Frontal cortex (tissue), 4 donors: ENCODE results near the gene ZNHIT1. TPM values are rescaled to one million over a fixed set of nuclear protein-coding genes. Genes with fewer than 3 reads are reported as not detected.

Source experiments
- DNase-seq, 2 donors: peaks; one replicate each; pipeline ENCODE4 v3.0.0; 2012; ENCODE audit warnings: low spot score in 2 of 2
- FAIRE-seq: peaks from 2 replicates; lab custom pipeline; 2012; peaks lifted over from hg19 to GRCh38; lab: Jason Lieb, UNC
- total RNA-seq: library from RNA; depleted of rRNA; stranded (reverse); fragments of >200 nt; gene quantifications from one replicate; pipeline ENCODE4 v1.2.3, GENCODE V29; 2014
- donor health status: control.
- donor health status: control.
- donor health status: control.

ZNHIT1 gene
- 46.1 TPM for total RNA-seq

DNA sequence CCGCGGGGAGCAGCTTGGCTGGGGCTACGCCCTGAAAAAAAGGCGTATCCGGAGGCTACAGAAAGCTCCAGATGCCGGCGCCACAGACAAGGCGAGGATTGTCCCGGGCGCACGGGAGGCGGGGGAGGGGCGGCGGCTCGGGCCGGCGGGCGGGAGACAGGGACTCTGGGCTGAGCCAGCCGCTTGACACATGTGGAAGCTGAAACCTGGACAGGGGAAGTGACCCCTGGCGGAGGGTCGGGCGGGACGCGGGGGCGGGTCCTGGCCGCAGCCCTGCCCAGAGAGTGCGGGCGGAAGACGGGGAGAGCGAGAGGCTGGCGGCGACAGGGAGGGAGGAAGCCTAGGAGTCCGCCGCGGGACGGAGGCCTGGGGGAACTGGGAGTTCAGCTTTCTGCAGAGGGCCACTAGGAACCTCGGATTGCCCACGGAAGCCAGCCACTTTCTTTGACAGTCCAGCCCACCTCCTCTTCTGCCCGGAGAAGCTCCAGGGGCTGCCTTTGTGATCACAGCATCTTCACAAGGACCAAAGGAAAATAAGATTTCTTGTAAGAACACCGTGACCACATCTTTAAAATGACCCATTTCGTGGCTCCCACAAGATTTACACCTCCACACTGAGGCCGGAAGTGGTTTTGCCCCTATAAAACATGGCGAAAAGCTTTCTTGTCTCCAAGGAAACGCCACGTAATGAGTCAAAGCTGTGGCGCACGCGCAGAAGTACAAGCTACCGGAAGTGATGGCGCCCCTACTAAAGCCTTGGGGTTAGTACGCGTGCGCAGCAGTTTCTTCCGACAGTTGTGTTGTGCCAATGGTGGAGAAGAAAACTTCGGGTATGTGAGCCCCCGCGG lies at the start of gene ZNHIT1, which contains the start of gene PLOD3:
Gene ZNHIT1, plus strand, starts transcription at position 778 of the 848 bp plus-strand sequence. Its CDS starts 31 bp downstream, at position 809.
Gene PLOD3, minus strand, starts transcription at position 194 of the 848 bp plus-strand sequence. CDS start 307 bp downstream, outside the sequence.
- DNase-seq (peak; percentile 97), FAIRE-seq (no peak)

DNA sequence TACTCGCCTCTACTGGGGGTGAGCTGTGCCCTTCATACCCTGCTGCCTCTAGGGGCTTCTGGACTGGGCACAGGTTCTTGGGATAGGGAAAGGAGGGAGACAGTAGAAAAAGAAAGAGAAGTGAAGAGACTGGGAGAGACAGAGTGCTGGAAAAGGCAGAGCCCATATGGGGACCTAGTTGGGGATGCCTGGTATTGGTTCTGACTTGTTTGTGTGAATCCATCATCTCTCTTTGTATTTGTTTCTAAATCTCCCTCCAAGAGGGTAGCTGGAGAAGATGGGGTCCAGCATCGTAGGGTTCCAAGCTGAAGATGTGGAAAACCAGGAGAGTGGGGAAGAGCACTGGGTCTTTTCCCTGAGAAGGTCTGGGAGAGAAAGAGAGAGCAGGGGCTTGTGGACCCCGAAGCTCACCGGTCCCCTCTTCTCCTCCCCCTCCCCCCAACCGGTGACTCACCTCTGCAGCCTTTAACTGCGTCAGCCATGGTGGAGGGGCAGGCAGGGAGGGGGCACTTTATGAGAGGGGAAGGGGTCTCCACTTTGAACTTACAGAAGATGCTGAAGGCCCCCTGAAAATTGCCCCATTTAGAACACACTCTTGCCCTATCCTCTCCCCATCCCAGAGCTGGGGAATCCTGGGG lies 49.4 kb upstream of the ZNHIT1 start:
- FAIRE-seq, result no peak
- no peak for DNase-seq

DNA sequence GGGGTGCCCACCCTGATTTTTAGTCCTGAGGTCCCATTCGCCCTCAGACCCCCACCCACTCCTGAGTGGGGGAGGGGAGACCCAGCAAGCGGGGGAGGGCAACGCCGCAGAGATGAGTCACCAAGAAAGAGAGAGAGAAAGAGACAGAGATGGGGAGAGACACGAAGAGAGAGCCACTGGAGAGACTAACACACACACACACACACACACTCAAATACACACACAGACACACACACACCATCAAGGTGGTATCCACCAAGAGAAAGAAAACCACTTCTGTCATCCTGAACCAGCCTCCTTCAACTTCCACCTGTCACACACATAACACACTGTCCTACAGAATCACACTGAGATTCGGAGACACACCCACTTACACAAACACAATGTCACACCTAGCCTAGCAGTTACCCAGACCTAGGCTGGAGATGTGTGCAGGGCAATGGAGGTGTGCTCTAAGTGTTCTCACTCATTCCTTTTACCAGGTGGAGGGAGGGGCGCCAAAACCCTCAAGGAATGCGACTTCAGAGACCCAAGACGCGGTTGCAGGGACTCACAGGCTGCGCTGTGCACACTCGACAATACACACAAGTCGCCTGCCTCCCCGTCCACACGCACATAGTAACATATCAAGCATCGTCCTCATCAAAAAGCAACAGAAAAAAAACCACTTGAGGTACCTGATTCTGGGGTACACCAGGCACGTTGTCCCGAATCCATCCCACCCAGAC lies 48.7 kb upstream of the ZNHIT1 start:
- peak in 1 of 2 donors; percentile 15 for DNase-seq
- FAIRE-seq, result no peak

DNA sequence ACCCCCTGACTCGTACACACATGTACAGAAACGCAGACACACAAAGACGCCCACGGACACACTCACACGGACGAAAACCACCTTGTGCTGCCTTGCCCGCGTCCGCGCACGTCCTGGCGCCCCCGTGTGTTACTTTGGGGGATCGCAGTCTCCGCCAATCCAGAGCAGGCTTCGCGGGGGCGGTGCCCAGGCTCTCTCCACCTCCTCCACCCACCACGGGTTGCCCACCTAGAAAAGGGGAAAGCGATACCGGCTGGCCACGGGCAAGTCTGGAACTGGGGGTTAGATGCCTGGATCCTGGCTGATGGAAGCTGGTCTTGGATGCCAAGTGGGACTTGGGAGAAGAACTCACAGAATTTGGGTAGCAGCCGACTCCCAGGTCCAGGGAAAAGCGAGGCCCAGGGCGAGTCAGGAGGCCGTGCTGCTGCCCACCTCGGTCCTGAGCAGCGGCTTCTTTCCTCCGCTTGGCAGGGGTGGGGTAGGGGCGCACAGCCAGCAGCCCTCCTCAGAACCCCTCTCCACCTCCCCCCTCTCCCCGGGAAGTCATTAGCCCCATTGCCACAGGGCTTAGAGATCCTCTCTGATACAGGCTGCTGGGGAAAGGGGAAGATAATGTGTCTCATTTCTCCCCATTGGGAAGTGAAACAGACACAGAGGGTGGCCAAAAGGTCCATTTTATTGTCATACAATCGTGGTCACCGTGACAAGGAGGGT lies 48.0 kb upstream of the ZNHIT1 start:
- no peak for FAIRE-seq

DNA sequence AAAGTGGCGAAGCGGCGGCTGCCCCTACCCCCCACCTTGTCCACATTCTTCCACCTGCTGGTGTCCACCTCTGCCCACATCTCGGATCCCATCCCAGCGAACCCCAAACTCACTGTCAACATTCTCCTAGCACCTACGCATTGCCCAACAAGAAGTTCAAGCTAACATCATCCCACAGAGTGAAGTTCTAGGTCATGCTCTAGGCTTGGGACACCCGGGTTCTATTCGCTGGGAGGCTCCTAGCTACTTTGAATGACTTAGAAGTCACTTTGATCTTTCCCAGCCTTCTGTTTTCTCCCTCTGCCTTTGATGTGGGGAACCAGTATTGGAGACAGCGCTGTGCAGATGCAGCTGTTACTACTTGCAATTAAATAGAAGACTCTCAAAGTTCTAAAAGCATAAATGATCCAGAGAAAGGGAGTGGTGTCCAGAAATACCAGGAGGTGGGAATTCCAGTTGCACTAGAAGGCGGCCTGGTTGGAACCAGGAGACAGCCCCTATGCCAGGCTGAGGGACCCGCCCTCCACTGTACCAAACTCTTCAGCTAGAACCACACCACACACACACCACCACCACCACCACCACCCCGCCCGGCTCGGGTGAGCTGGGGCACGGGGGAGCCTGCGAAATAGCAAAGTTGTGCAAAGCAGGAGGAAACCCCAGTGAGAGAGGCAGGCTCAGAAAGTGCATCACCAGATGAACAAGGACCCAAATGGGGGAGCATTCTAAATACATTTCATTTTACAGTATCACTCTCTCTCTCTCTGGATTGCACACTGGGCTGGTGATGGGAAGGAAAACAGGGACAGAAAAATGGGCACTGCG lies 47.1 kb upstream of the ZNHIT1 start:
- DNase-seq (no peak), FAIRE-seq (no peak)

More for the DNA sequence above, 48.0 kb upstream of the ZNHIT1 start:
- DNase-seq, result peak; percentile 74 to 82

DNA sequence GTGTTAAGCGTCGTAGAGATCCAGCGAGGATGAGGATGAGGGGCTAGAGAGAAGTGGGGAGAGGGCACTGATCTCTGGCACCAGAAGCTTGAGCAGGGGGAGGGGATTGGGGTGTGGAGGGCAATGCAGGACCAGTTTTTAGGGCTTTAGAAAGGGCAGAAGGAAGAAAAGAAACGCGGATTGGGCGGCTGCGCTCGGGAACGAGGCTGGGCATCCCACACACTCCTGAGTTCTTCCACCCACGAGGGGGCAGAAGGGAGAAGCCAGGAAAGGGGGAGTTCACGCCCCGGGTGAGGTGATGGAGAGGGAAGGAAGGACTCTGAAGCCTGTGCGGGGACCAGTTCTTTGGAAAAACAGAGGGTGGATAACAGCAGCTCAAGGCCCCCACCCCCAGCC lies 46.5 kb upstream of the ZNHIT1 start:
- FAIRE-seq, result no peak
- DNase-seq, result no peak

DNA sequence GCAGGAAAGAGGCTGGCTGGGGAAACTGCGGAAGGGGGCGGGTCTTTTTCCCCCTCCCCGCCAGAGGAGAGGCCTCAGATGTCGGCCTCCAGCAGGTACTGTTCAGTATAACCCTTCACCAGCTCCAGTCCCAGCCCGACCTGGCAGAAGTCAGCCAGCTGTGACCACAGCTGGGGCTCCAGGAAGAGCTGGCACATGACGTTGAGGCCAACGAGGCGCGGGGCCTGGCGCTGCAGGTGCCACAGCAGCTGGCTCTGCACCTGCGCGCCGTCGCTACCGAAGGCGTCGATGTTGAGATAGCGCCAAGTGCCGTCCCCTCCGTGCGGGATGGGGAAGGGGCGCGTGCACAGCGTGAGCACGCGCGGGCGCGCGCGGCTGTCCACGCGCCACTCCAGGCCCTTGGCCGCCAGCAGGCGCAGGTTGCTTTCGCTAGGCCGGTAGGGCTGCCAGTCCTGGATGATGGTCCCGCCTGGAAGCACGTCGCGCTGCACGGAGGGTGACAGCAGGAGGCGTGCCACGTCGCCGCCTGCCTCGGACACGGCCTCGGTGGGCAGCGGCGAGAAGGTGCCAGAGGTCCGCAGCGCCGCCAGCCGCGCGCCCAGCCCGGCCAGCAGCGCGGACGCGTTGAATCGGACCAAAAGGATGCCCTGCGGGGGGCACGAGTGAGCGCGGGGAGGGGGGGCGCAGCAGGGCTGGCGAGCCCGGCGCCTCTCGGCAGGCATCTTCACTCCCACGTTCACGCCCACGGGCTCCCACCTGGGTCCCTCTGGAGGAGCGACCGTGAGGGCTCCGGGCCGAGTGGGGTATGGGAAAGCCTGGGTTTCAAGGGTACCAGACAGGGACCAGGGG lies 45.7 kb upstream of the ZNHIT1 start:
- FAIRE-seq (no peak), DNase-seq (no peak)

DNA sequence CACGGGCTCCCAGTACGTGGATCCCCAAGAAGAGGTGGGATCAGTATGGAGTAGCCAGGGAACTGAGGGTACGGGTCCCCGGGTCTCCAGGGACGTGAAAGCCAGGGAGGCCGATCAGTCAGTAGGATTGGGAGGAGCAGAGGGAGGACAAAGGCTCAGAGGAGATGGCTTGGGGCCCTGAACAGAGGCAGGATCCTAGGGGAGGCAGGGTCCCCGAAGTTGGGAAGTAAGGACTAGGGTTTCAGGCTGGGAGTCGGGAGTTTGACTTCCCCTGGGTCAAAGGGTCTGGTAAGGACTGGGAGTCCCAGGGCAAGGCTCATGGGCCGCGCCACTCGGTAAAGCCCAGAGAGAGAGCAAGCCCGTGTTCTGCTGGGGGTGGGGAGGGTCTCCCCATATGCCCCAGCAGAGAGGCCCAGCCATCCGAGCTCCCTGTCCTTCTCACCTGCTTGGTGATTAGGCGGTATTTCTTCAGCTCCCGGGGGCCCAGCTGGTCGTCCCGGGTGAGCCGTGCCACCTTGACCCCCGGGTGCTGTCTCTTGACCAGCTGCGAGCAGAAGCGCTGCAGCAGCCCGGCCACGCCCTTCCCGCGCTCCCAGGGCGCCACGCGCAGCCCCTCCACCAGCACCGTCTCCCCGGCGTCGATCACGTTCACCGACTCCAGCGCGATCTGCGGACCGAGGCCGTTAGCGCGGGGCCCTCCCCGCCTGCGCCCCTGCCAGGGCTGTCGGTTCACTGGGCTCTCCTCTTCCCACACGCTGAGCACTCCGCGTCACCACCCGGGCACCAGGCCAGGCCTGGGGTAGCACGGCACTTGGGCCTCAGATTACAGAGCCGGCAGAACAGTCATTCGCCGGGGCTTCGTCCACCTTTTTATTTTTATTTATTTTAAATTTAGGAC lies 44.9 kb upstream of the ZNHIT1 start:
- FAIRE-seq, result no peak
- DNase-seq, result no peak

DNA sequence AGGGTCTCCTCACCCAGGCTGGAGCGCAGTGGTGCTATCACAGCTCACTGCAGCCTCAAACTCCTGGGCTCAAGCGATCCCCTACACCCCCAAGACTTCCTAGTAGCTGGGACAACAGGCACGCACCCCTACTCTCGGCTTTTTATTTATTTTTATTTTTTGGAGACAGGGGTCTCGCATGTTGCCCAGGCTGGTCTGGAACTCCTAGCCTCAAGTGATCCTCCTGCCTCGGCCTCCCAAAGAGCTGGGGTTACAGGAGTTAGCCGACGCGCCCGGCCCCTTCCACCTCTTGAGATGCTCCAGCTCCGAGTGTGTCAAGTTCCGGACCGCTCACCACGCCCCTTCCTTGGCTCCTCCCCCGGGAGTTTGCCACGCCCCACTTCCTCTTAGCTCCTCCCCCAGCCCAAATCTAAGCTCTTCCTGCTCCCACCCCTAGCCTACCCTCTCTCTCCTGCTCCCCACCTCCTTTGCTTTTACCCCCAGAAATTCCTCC lies 44.2 kb upstream of the ZNHIT1 start:
- DNase-seq, result no peak

DNA sequence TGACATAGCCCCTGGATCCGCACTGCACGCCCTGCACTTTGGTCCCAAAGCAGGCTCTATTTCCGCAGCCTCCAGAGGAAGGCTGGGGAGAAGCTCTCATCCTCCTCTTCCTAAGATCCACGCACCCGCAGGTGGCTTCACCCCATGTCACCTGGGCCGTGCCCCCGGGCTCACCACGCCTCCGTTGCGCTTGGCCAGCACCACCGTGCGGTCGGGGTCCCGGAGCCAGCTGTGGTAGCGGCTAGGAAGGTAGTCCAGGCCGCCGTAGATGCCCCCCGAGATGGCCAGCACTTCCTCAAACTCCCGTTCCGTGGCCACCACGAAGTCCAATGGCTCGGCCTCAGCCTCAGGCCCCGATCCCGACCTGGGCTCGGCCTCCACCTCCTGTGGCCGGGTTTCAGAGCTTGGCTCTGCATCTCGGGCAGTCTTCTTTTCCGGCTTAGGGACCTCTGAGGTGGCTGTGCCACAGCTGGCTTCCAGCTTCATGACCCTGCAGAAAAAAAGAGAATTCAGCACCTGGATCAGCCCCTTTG lies 43.6 kb upstream of the ZNHIT1 start:
- no peak for FAIRE-seq
- no peak for DNase-seq

More for the DNA sequence above, 44.2 kb upstream of the ZNHIT1 start:
- no peak for FAIRE-seq

DNA sequence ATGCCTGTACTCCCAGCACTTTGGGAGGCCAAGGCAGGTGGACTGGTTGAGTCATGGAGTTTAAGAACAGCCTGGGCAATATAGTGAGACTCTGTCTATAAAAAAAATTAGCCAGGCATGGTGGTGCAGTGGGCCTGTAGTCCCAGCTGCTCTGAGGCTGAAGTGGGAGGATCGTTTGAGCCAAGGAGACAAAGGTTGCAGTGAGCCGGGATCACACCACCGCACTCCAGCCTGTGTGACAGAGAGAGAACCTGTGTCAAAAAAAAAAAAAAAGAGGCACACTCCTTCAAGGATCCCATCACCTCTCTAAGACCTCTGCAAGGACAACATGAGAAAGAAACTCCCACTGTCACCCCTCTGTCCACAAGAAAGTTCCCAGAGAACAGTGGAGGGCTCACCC lies 42.3 kb upstream of the ZNHIT1 start:
- FAIRE-seq (no peak), DNase-seq (no peak)

DNA sequence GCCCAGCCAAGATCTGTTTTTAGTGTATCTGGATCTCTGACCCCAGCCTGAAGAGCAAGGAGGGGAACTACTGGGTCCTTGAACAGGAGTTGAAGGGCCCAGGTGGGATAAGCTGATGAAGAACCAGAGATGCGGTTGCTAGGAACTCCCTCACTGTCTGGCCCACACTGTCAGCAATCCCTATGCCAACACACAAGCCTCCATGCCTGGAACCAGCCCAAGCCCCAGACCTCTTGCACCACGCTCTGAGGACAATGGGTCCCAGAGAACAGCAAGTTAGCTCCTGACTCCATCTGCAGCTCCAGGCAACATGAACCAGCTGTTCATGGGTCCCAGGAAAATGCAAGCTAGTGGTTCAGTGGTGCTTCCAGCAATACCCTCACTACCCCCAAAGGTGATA lies 40.3 kb upstream of the ZNHIT1 start:
- DNase-seq, result no peak
- FAIRE-seq, result no peak

DNA sequence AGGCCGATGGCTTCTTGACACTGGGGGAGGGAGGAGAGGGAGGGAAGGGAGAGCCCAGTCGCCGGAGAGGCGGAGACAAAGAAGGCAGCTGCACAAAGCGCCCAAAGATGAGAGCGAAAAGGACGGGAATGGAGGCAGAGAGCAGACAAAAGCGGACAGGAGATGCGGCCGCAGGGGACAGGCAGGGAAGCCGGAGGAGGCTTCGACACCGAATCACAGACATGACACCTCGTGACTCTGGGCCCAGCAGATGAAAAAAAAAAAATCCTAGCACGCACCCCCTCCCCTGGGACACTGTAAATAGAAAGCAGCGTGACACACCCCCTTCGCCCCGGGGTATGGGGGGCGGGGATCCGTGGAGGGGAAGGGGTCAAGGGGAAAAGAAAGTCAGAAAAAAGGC lies 38.8 kb upstream of the ZNHIT1 start:
- FAIRE-seq, result no peak
- DNase-seq, result no peak

DNA sequence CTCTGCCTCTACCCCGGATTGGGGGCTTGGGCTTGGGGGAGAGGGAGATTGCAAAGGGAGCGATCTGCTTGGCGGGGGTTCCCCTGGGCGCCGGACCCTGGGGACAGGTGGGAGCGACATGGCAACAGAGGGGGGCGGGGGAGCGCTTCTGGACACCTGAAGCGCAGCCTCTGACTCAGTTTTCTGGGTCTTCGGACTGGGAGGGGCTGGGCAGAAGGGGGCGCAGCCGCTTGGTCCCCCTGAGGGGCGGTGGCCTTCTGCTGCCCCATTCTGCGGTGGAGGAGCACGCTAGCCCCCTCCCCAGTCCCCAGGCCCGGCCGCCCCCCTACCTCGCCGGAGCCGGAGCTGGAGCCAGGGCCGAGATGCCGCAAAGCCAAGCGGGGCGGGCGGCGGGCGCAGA lies 38.3 kb upstream of the ZNHIT1 start:
- no peak for FAIRE-seq

DNA sequence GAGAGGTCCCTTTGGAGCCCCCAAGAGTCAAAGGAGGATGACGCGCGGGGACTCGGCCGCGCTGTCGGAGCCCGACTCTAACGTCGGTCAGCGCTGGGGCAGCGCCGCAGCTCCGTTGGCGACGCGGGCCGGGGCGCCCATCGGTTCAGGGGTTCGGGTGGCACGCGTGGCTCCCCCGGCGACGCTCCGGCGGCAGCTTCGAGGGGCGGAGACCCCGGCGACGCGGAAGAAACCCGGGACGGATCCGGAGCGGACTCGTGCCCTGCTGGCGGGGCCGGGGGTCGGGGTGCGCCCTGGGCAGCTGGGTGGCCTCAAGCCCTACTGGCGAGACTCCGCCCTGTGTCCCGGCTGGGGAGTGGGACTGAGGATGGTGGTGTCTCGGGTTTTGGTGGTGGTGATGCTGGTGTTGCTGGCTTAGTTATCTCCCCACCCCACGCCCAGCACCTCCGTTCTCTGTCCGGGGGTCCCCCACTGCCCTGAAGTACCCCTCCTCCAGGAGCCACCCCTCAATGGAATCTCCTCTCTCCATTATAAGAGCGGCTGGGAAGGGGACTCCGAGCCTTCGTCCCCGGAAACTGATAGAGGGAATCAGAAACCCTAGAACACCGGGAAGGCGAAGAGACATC lies 37.7 kb upstream of the ZNHIT1 start, which contains the start of gene NAT16:
Gene NAT16, minus strand, starts transcription at position 164 of the 626 bp plus-strand sequence. CDS start 5,486 bp downstream, outside the sequence.
- FAIRE-seq (no peak), DNase-seq (no peak)

More for the DNA sequence above, 38.3 kb upstream of the ZNHIT1 start:
- DNase-seq, result no peak

DNA sequence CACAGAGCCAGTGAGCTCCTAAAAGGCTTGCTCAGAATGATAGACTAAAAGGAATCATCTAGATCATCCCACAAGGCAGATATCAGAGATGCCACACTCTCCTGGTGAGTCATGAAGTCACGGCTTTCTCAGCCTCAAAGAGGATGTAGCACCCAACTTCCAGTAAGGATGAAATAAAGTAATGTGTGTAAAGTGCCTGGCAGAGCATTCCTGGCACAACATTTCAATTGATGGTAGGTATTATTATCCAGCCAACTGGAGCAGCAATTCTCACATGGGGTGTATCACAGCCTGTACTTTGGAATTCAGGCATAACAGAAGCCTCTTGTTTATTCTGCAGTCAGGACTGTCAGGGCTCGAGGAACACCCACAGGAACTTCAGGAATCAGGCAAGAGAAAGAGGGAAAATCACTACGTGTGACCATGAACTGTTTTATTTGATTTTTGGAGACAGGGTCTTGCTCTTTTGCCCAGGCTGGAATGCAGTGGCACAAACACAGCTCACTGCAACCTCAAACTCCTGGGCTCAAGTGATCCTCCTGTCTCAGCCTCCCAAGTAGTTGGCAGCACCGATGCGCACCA lies 32.6 kb upstream of the ZNHIT1 start:
- no peak for DNase-seq
- FAIRE-seq, result no peak
